Suprapubic skin (tissue), 4 donors: Measurements from ENCODE around the gene PLCB1.

Experiments
- CTCF ChIP-seq, 2 donors: fragments of 200-600 bp in 1 of 2; fragments of 450-650 bp in 1 of 2; sonication (generic) in 1 of 2; IDR thresholded peaks; one replicate each; pipeline ENCODE4 v1.5.1; 2016 to 2019; ENCODE audit warnings: antibody characterized with exemption in 2 of 2, mild to moderate bottlenecking in 1 of 2, moderate library complexity in 1 of 2
- EP300 ChIP-seq: sonication (generic); formaldehyde crosslinking; IDR thresholded peaks from one replicate; pipeline ENCODE4 v1.6.1; 2017; ENCODE audit warnings: antibody characterized with exemption
- POLR2A ChIP-seq, 2 donors: fragments of 450-650 bp; IDR thresholded peaks; one replicate each; pipeline ENCODE4 v1.6.1; 2017; ENCODE audit warnings: antibody characterized with exemption in 2 of 2, mild to moderate bottlenecking in 2 of 2, moderate library complexity in 2 of 2
- POLR2AphosphoS5 ChIP-seq, 3 donors: sonication (generic); formaldehyde crosslinking; IDR thresholded peaks; one replicate each; pipeline ENCODE4 v1.6.1; 2017; ENCODE audit warnings: antibody characterized with exemption in 3 of 3

- TF ChIP-seq POLR2A (IDR thresholded peaks at IDR 0.05) (no peak), EP300 (no peak), CTCF (IDR thresholded peaks at IDR 0.05) (no peak), POLR2AphosphoS5 (IDR thresholded peaks at IDR 0.05) (no peak)
Observed at GRCh38 chr20:8934362-8934761, 802.3 kb downstream of the PLCB1 start.
